ENCODE data around the gene PRKD1. TPM values are rescaled to one million over a fixed set of nuclear protein-coding genes. Genes with fewer than 3 reads are reported as not detected.

PRKD1 gene
- total RNA-seq, 6 experiments from 2014 or later: 0.74 to 6.2 (median 2.2) TPM

GRCh38 chr14:29944091-29944490 is 16.4 kb upstream of the PRKD1 start:
- intact Hi-C loops (cut with DNase I): no loop called here
- Histone ChIP-seq H3K27me3 (no peaks in the 10 kb centered on the region), H3K4me1 (peaks cover 0 to 2% (median 0%) of the 10 kb centered on the region in 4 donors), H3K9me3 (no peaks in the 10 kb centered on the region), H3K4me3 (no peak overlapping the region), H3K27ac (no peak overlapping the region), H3K36me3 (no peaks in the 10 kb centered on the region)
- ATAC-seq (no peak), DNase-seq (no peak)
- TF ChIP-seq CTCF (IDR thresholded peaks at IDR 0.05) (no peak), POLR2A (IDR thresholded peaks at IDR 0.05) (no peak)

GRCh38 chr14:29941401-29941800 is 13.8 kb upstream of the PRKD1 start:
- no peaks in the 10 kb centered on the region for H3K27me3 ChIP-seq
- peaks cover 0 to under 1% (median 0%) of the 10 kb centered on the region in 4 donors for H3K4me1 ChIP-seq
- H3K9me3 ChIP-seq: no peaks in the 10 kb centered on the region
- no peak for ATAC-seq
- no peak overlapping the region for H3K4me3 ChIP-seq
- intact Hi-C loops (cut with DNase I): no loop called here
- H3K27ac ChIP-seq: no peak overlapping the region
- TF ChIP-seq POLR2A (IDR thresholded peaks at IDR 0.05) (no peak), CTCF (IDR thresholded peaks at IDR 0.05) (no peak)
- no peaks in the 10 kb centered on the region for H3K36me3 ChIP-seq
- no peak for DNase-seq
- WGBS (ENCODE audit: insufficient coverage, low coverage, low lambda C conversion rate, missing lambda C conversion rate): 86% methylated on average over 1 of the region's 2 CpGs

GRCh38 chr14:29940482-29940881 is 12.8 kb upstream of the PRKD1 start:
- no peaks in the 10 kb centered on the region for H3K9me3 ChIP-seq
- H3K36me3 ChIP-seq: no peaks in the 10 kb centered on the region
- WGBS (ENCODE audit: insufficient coverage, low coverage, low lambda C conversion rate, missing lambda C conversion rate): 68% methylated on average over 3 of the region's 3 CpGs
- no peaks in the 10 kb centered on the region for H3K4me1 ChIP-seq
- ATAC-seq: no peak
- no peak for TF ChIP-seq CTCF (IDR thresholded peaks at IDR 0.05)
- no peak for TF ChIP-seq POLR2A (IDR thresholded peaks at IDR 0.05)
- no peak for DNase-seq
- no peak overlapping the region for H3K27ac ChIP-seq
- H3K4me3 ChIP-seq: no peak overlapping the region
- no peaks in the 10 kb centered on the region for H3K27me3 ChIP-seq
- intact Hi-C loops (cut with DNase I): no loop called here

GRCh38 chr14:29937116-29937515 is 9.5 kb upstream of the PRKD1 start:
- no peaks in the 10 kb centered on the region for H3K36me3 ChIP-seq
- H3K27me3 ChIP-seq: no peaks in the 10 kb centered on the region
- no peaks in the 10 kb centered on the region for H3K9me3 ChIP-seq
- no peak overlapping the region for H3K27ac ChIP-seq
- intact Hi-C loops (cut with DNase I): no loop called here
- no peak overlapping the region for H3K4me3 ChIP-seq
- no peak for ATAC-seq
- H3K4me1 ChIP-seq: no peaks in the 10 kb centered on the region
- WGBS (ENCODE audit: insufficient coverage, low coverage, low lambda C conversion rate, missing lambda C conversion rate): 78% methylated on average over 2 of the region's 2 CpGs
- TF ChIP-seq CTCF (IDR thresholded peaks at IDR 0.05) (no peak), POLR2A (IDR thresholded peaks at IDR 0.05) (no peak)
- DNase-seq: no peak

GRCh38 chr14:29930283-29930682 is 2.6 kb upstream of the PRKD1 start:
- WGBS (ENCODE audit: insufficient coverage, low coverage, low lambda C conversion rate, missing lambda C conversion rate): 86% methylated on average over 2 of the region's 2 CpGs
- Histone ChIP-seq H3K4me1 (peaks cover 0 to 8% (median 0%) of the 10 kb centered on the region in 4 donors), H3K4me3 (no peak overlapping the region), H3K27me3 (no peaks in the 10 kb centered on the region), H3K27ac (no peak overlapping the region), H3K36me3 (no peaks in the 10 kb centered on the region), H3K9me3 (no peaks in the 10 kb centered on the region)
- intact Hi-C loops (cut with DNase I): no loop called here
- DNase-seq (no peak), ATAC-seq (no peak)
- TF ChIP-seq CTCF (IDR thresholded peaks at IDR 0.05) (no peak), POLR2A (IDR thresholded peaks at IDR 0.05) (no peak)

All from right lobe of liver (tissue), 6 donors.